GM13976 (cell line): ENCODE data around the gene MYO9A.

Experiments used
- DNase-seq: peaks from one replicate; pipeline ENCODE4 v3.0.0; 2012; ENCODE audit warnings: low spot score
- CTCF ChIP-seq: IDR thresholded peaks from 2 replicates; pipeline ENCODE4 v1.5.1; 2012; ENCODE audit warnings: borderline replicate concordance, mild to moderate bottlenecking; ENCODE audit not compliant: insufficient read depth; ENCODE audit errors: extremely low read depth, missing control alignments, control extremely low read depth
- in situ Hi-C: fragments of 300-500 bp; cut with MboI; formaldehyde crosslinking; loops from one replicate; pipeline ENCODE4 v1.12.0; 2022; ENCODE audit warnings: low sequenced_read_pairs, mixed read lengths, inconsistent platforms; ENCODE audit not compliant: unreplicated experiment

Gene MYO9A

GRCh38 chr15:71820127-71820526, 297.8 kb downstream of the MYO9A start:
- no peak for TF ChIP-seq CTCF
- DNase-seq, result no peak
- in situ Hi-C loops, result no loop called here

- no peak for TF ChIP-seq CTCF
- no peak for DNase-seq
- in situ Hi-C loops, result no loop called here
Observed at GRCh38 chr15:71817351-71817750, 300.6 kb downstream of the MYO9A start.

GRCh38 chr15:71815301-71815700, 302.6 kb downstream of the MYO9A start:
- no peak for TF ChIP-seq CTCF
- in situ Hi-C loops, result no loop called here
- DNase-seq, result no peak

GRCh38 chr15:71813723-71814470, 304.1 kb downstream of the MYO9A start:
- TF ChIP-seq CTCF, result no peak
- in situ Hi-C loops, result no loop called here
- DNase-seq, result no peak

GRCh38 chr15:71812966-71813722, 304.8 kb downstream of the MYO9A start:
- in situ Hi-C loops, result no loop called here
- DNase-seq, result peak; percentile 25
- TF ChIP-seq CTCF, result no peak

GRCh38 chr15:71811752-71812735, 305.9 kb downstream of the MYO9A start:
- in situ Hi-C loops, result no loop called here
- TF ChIP-seq CTCF, result no peak
- DNase-seq, result peak; percentile 24
